Testis (tissue), 5 donors: ENCODE results near the gene FSIP2. TPM values are rescaled to one million over a fixed set of nuclear protein-coding genes. Genes with fewer than 3 reads are reported as not detected.
A peak's percentile ranks its signal among the peaks of the same experiment; 100 is the strongest.

Source experiments
- DNase-seq: peaks from one replicate; pipeline ENCODE4 v3.0.0-alpha.2; 2019
- H3K27ac ChIP-seq, 2 donors: fragments of 200-600 bp; sonication (generic); one replicate each; pipeline ENCODE4 v1.5.1; 2019
- H3K27me3 ChIP-seq: fragments of 200-600 bp; sonication (generic); one replicate; pipeline ENCODE4 v1.5.1; 2019
- H3K36me3 ChIP-seq: fragments of 200-600 bp; sonication (generic); one replicate; pipeline ENCODE4 v1.5.1; 2017; ENCODE audit warnings: low read depth; ENCODE audit errors: missing control alignments
- H3K4me1 ChIP-seq: fragments of 200-600 bp; sonication (generic); one replicate; pipeline ENCODE4 v1.5.1; 2019
- H3K4me3 ChIP-seq, 2 donors: fragments of 200-600 bp; sonication (generic); one replicate each; pipeline ENCODE4 v1.5.1; 2017 to 2019
- H3K9me3 ChIP-seq: fragments of 200-600 bp; sonication (generic); one replicate; pipeline ENCODE4 v1.5.1; 2017
- POLR2A ChIP-seq: fragments of 450-650 bp; IDR thresholded peaks from one replicate; pipeline ENCODE4 v1.6.1; 2017; ENCODE audit warnings: antibody characterized with exemption, mild to moderate bottlenecking, moderate library complexity
- WGBS, 2 donors: methylation state at CpG; one replicate each; pipeline ENCODE4 v1.1.5; 2018; 5-methylcytosine and 5-hydroxymethylcytosine counted together
- intact Hi-C: fragments of 100-400 bp; cut with DNase I; formaldehyde crosslinking; loops from one replicate; pipeline ENCODE4 v1.15.1; 2023; ENCODE audit warnings: low total_unique reads
- long read RNA-seq, 2 donors: transcript quantifications; one replicate each; lab custom pipeline, GENCODE V29; 2026
- polyA plus RNA-seq: library from polyadenylated mRNA; stranded (reverse); fragments of 350-450 nt; fragmentation: Illumina TruSeq; extraction: RNeasy Lipid Tissue Mini Kit (QIAGEN cat#74804); gene quantifications from one replicate; pipeline ENCODE4 v1.2.3, GENCODE V29; 2014; ENCODE audit warnings: low read depth, low replicate concordance; ENCODE audit not compliant: insufficient read depth
- total RNA-seq, 2 donors: library from RNA; depleted of rRNA; stranded (reverse); fragments of >200 nt; gene quantifications; one replicate each; pipeline ENCODE4 v1.2.3, GENCODE V29; 2016
- TF ChIP-seq, protein P1 (sequence below), 3 experiments: fragments of 450-650 bp in 2 of 3; fragments of 200-600 bp in 1 of 3; sonication (generic) in 1 of 3; IDR thresholded peaks; one replicate each; pipeline ENCODE4 v1.5.1; 2016 to 2019; ENCODE audit warnings: antibody characterized with exemption in 3 of 3, mild to moderate bottlenecking in 2 of 3, moderate library complexity in 1 of 3

The FSIP2 gene, protein sequence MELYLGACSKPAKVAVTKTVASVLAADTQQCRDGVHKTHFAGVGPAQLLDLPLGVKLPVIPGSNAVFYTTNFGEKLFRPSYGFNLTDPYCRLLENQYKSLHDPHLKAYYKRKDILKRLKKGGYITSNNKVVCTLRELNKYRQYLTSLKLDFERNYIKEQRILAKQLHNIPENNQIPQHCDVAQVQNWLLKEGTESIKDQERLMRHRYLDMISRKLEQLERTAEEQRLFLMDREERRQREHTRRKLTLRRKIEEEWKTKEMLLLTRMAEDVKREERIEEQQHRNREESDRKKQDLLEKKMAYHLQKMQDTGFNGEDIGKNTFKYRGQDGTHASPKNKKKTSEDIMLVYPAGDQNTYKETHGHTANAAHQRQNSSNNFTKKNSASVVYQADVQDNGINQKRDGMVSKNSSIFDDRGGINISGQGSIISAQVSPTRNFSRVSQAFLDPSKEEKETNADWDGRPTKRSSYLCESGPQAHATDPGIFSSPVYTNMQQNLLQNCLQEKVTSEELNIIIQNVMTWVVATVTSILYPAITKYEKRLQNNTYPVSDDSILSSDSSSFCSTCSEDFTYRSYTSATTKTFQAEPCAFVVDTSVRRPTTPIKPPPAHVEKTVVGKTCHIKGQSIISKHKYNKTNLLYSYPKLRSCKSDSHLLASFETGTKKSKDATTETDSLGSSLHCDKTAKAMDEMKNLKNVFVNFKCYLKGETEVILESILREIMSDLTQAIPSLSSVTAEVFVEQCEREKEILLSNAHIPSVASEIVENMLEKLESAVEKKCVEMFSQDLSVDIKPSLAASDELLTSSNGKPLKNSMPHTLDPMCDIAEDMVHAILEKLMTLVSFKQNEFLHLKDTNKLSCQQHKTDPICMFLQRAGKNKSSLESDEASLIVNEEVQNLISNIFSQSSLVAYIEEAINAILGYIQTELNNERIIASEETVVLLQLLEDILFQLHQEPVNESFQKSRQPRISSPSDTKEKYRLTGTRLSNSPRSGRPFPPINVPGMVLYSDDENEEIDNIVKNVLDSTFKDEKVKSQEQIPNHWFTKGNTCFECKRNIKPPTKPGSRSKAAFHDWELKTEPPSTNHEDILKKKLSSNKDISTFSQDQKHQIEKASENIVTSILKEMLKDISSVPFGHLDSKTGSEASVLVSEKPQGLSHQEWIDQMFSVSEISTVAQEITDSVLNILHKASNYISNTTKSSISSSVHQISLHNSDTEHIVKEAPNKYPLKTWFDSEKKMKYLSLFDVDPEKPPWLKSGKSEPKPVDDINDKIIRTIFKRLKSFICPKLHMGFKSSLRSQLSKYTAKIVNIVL (N-terminal part only)
- total RNA-seq (10 to 100 TPM; 31.8 to 75.9 TPM), polyA plus RNA-seq (14.6 TPM)
- long read RNA-seq, donor 1 = 0 reads
- long read RNA-seq, donor 2 = 0 reads

DNA sequence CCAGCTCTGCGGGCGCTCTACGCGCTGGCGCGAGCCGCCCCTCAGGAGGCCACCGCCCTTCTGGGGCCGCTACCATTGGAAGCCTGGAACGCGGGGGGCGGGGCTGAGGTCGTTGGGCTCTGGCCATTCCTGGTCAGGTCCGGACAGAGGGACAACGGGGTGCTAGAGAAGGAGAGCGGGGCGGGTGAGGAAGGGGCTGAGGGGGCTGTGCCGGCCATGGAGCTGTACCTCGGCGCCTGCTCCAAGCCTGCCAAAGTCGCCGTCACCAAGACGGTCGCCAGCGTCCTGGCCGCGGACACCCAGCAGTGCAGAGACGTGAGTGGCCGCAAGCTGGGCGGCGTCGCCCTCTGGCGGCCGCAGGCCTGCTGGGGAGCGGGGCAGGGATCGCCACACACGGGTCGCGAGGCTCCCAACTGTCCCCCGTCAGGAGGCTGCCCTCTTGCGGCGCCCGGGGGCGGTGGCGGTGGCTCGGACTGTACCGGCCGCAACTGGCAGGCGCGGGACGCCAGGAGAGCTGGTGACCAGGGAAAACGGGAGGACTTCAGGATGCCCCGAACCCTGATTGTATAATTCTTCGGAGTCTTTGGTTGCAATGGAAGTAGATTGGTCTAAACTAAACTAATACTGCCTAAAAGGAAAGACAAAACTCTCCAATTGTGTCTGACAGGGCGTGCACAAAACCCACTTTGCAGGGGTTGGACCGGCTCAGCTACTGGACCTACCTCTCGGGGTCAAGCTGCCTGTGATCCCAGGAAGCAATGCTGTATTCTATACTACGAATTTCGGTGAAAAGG, at the start of gene FSIP2:
FSIP2 (plus strand) TSS at position 126 of the 794 bp plus-strand sequence; CDS start at position 217, 91 bp downstream.
- Histone ChIP-seq H3K27ac (peak within 1 kb of the TSS; percentile 11 to 28), H3K4me1 (no peaks in the 10 kb centered on the region), H3K27me3 (no peaks in the 10 kb centered on the region), H3K9me3 (no peaks in the 10 kb centered on the region), H3K4me3 (peak within 1 kb of the TSS; percentile 55 to 64), H3K36me3 (no peaks in the 10 kb centered on the region)
- peak; percentile 87 for DNase-seq
- WGBS, 2 donors = 10 to 26% methylated on average over 25 to 43 of the region's 59 CpGs
- intact Hi-C loops = no loop called here
- TF ChIP-seq, protein P1, sequence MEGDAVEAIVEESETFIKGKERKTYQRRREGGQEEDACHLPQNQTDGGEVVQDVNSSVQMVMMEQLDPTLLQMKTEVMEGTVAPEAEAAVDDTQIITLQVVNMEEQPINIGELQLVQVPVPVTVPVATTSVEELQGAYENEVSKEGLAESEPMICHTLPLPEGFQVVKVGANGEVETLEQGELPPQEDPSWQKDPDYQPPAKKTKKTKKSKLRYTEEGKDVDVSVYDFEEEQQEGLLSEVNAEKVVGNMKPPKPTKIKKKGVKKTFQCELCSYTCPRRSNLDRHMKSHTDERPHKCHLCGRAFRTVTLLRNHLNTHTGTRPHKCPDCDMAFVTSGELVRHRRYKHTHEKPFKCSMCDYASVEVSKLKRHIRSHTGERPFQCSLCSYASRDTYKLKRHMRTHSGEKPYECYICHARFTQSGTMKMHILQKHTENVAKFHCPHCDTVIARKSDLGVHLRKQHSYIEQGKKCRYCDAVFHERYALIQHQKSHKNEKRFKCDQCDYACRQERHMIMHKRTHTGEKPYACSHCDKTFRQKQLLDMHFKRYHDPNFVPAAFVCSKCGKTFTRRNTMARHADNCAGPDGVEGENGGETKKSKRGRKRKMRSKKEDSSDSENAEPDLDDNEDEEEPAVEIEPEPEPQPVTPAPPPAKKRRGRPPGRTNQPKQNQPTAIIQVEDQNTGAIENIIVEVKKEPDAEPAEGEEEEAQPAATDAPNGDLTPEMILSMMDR (IDR thresholded peaks at IDR 0.05) = peak; percentile 70 to 87 (median 75)
- TF ChIP-seq POLR2A = no peak

DNA sequence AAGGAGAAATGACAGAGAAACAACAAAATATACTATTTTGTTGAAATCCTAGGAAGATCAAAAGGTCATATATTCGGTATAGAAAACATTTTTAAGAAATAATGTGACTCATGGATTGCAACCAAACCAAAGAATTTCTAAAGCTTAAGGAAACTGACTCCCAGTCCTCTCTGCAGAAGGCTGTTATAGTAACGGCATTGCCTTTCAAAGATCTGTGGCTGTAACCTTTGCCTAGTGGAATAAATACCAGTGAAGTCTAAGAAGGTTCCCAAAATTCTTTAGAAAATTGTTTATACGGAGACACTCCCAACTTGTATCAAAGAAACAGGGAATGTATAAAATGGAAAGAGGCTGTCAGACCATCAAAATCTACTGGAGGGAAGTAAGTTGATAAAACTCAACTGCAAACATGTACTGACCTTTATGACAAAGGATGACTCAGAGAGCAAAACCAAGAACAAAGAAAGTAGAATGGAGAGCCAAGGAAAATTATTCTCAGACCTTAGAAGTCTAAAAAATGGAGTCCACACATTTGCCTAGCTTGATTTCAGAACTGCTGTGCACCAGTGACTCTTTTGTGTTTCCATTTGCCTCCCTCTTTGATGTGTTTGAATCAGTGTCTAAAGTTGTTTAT, 48.6 kb upstream of the FSIP2 start:
- WGBS, 2 donors = 84 to 89% methylated on average over 3 of the region's 3 CpGs
- no peak overlapping the region for H3K4me3 ChIP-seq
- H3K36me3 ChIP-seq = no peaks in the 10 kb centered on the region
- TF ChIP-seq, protein P1 (IDR thresholded peaks at IDR 0.05) = no peak
- no peak for TF ChIP-seq POLR2A
- no peak for DNase-seq
- H3K4me1 ChIP-seq = no peaks in the 10 kb centered on the region
- intact Hi-C loops = no loop called here
- H3K27me3 ChIP-seq = no peaks in the 10 kb centered on the region
- H3K27ac ChIP-seq = no peak overlapping the region
- H3K9me3 ChIP-seq = no peaks in the 10 kb centered on the region

DNA sequence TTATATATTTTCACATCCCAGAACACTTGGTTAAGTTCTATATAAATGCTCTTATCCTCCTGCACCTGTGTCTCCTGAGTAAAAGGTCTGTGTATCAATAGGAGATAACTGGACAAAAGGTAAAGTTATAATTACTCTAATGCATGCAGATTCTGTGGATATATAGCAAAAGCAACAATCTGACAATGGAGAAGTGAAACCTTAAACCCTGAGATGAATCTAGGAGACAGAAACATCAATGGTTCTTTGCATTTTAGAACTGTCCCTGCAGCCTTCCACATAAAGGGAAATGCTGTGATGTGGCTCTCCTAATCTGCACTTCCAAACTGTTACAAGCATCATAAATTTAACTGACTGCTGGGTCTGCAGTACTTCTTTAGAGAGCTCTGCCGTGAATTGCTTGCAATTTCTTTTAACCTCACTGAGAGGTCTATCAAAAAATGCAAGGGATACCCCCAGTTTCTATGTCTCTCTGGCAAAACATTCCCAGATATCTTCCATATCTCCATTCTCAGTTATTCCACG, 42.8 kb upstream of the FSIP2 start:
- WGBS, 2 donors = 25 to 40% methylated on average over 2 of the region's 2 CpGs
- H3K4me1 ChIP-seq = no peaks in the 10 kb centered on the region
- H3K9me3 ChIP-seq = no peaks in the 10 kb centered on the region
- H3K36me3 ChIP-seq = no peaks in the 10 kb centered on the region
- no peak overlapping the region for H3K4me3 ChIP-seq
- DNase-seq = no peak
- no peaks in the 10 kb centered on the region for H3K27me3 ChIP-seq
- intact Hi-C loops = no loop called here
- no peak for TF ChIP-seq POLR2A
- TF ChIP-seq, protein P1 (IDR thresholded peaks at IDR 0.05) = no peak
- H3K27ac ChIP-seq = no peak overlapping the region
